Activated CD4-positive, alpha-beta T cell treated with anti-CD3 and anti-CD28 coated beads, Interleukin-2, amount 10 ng/mL, durations not matched to agents 7 days and 5 days (primary cell): ENCODE measurements around the gene STAM2. TPM values are rescaled to one million over a fixed set of nuclear protein-coding genes. Genes with fewer than 3 reads are reported as not detected.
"Not testable (repeated sequence)": the region's sequence is repeated elsewhere in the genome, so short reads cannot be mapped to it uniquely, and the experiment has no call there.

ENCODE experiments used
- CTCF ChIA-PET: fragments of 350-600 bp; sonication (Branson Sonifier 250); formaldehyde crosslinking; loops from one replicate; lab custom pipeline; 2021; ENCODE audit warnings: antibody characterized with exemption; lab: Charles Lee
- POLR2A ChIA-PET: fragments of 350-600 bp; sonication (Branson Sonifier 250); formaldehyde crosslinking; loops from one replicate; lab custom pipeline; 2021; ENCODE audit warnings: antibody characterized with exemption; lab: Charles Lee
- DNase-seq: peaks from one replicate; pipeline ENCODE4 v3.0.0-alpha.2; 2020
- H3K27ac Mint-ChIP-seq: one replicate; pipeline ENCODE4 v1.8.0; 2021; ENCODE audit warnings: mild to moderate bottlenecking, moderate library complexity, mixed read lengths
- H3K27me3 Mint-ChIP-seq: one replicate; pipeline ENCODE4 v1.8.0; 2021; ENCODE audit warnings: mixed read lengths
- H3K36me3 Mint-ChIP-seq: one replicate; pipeline ENCODE4 v1.8.0; 2021; ENCODE audit warnings: low read depth, mixed read lengths
- H3K4me1 Mint-ChIP-seq: one replicate; pipeline ENCODE4 v1.8.0; 2021; ENCODE audit warnings: mixed read lengths
- H3K4me3 Mint-ChIP-seq: one replicate; pipeline ENCODE4 v1.8.0; 2021; ENCODE audit warnings: mild to moderate bottlenecking, moderate library complexity, mixed read lengths
- H3K9me3 Mint-ChIP-seq: one replicate; pipeline ENCODE4 v1.8.0; 2021; ENCODE audit warnings: mixed read lengths
- total RNA-seq, 2 experiments: library from RNA; stranded (reverse); gene quantifications; one replicate each; pipeline ENCODE4 v1.2.3, GENCODE V29; 2021

STAM2 gene
- total RNA-seq, 2 experiments from 2014 or later: 16.5 to 20.1 TPM

GRCh38 chr2:152127628-152128027 lies 47.9 kb downstream of the STAM2 start:
- Mint-ChIP-seq H3K9me3 (no peaks in the 10 kb centered on the region), H3K36me3 (peaks cover 16% of the 10 kb centered on the region), H3K4me1 (peaks cover 3% of the 10 kb centered on the region), H3K4me3 (no peak overlapping the region), H3K27ac (no peak overlapping the region), H3K27me3 (no peaks in the 10 kb centered on the region)
- DNase-seq: no peak
- ChIA-PET CTCF (no interaction called here), POLR2A (no interaction called here)

GRCh38 chr2:152126664-152127063 lies 48.9 kb downstream of the STAM2 start:
- no peaks in the 10 kb centered on the region for H3K27me3 Mint-ChIP-seq
- H3K9me3 Mint-ChIP-seq: no peaks in the 10 kb centered on the region
- POLR2A ChIA-PET: no interaction called here
- peaks cover 13% of the 10 kb centered on the region for H3K36me3 Mint-ChIP-seq
- no peak overlapping the region for H3K27ac Mint-ChIP-seq
- CTCF ChIA-PET: interaction anchor here (0.9 kb wide), 1 partner anchor 62 kb away, joined by 3 read pairs; no protein-coding TSS in a partner anchor
- H3K4me1 Mint-ChIP-seq: peaks cover 3% of the 10 kb centered on the region
- H3K4me3 Mint-ChIP-seq: no peak overlapping the region
- DNase-seq: no peak

DNA sequence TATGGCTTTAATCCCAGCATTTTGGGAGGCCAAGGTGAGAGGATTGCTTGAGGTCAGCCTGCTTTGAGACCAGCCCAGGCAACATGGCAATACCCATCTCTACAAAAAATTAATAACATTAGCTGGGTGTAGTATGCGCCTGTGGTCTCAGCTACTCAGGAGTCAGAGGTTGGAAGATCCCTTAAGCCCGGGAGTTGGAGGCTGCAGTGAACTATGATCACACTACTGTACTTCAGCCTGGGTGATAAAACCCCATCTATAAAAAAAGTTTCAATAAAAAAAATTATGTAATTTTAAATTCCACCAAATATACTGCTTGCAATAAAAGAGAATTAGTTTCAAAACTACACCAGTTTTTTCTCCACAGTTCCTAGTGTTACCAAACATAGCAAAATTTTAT lies 53.4 kb downstream of the STAM2 start:
- Mint-ChIP-seq H3K27me3 (no peaks in the 10 kb centered on the region), H3K27ac (no peak overlapping the region), H3K9me3 (no peaks in the 10 kb centered on the region), H3K4me1 (peaks cover 3% of the 10 kb centered on the region), H3K36me3 (peaks cover 11% of the 10 kb centered on the region), H3K4me3 (no peak overlapping the region)
- DNase-seq: no peak
- POLR2A ChIA-PET: no interaction called here
- CTCF ChIA-PET: no interaction called here

GRCh38 chr2:152120430-152120829 lies 55.1 kb downstream of the STAM2 start:
- H3K9me3 Mint-ChIP-seq: no peaks in the 10 kb centered on the region
- no peaks in the 10 kb centered on the region for H3K27me3 Mint-ChIP-seq
- DNase-seq: no peak
- H3K4me3 Mint-ChIP-seq: no peak overlapping the region
- no peaks in the 10 kb centered on the region for H3K4me1 Mint-ChIP-seq
- peaks cover 9% of the 10 kb centered on the region for H3K36me3 Mint-ChIP-seq
- POLR2A ChIA-PET: no interaction called here
- H3K27ac Mint-ChIP-seq: no peak overlapping the region
- CTCF ChIA-PET: interaction anchor here (0.9 kb wide), 1 partner anchor 56 kb away, joined by 3 read pairs; no protein-coding TSS in a partner anchor

DNA sequence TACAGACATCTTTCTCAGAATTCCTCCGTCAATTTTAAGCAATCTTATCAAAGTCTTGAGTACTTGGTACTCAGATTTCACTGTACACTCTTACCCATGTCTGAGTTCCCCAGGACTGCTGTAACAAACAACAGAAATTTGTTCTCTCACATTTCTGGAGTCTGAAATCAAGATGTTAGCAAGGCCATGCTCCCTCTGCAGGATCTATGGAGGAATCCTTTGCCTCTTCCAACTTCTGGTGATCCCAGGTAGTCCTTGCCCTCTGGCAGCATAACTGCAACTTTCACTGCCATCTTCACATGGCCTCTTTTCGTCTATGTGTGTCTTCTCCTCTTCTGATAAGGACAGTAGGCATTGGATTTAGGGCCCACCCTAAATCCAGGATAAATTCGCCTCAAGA lies 59.6 kb downstream of the STAM2 start:
- POLR2A ChIA-PET: no interaction called here
- no peak overlapping the region for H3K4me3 Mint-ChIP-seq

DNA sequence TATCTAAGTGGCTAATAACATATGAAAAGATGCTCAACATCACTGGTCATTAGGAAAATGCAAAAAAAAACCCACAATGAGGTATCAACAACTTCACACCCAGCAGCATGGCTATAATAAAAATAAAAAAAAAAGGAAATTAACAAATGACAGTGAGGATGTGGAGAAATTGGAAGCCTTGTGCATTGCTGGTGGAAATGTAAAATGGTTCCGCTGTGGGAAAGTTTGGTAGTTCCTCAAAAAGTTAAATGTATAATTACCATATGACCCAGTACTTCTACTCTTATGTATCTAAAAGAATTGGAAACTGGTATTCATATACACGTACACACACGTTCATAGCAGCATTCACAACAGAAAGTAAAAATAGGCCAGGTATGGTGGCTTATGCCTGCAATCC lies 61.2 kb downstream of the STAM2 start:
- CTCF ChIA-PET: no interaction called here

More for the DNA sequence above, 59.6 kb downstream of the STAM2 start:
- Mint-ChIP-seq H3K4me1 (no peaks in the 10 kb centered on the region), H3K27ac (no peak overlapping the region), H3K9me3 (no peaks in the 10 kb centered on the region), H3K36me3 (no peaks in the 10 kb centered on the region), H3K27me3 (no peaks in the 10 kb centered on the region)
- CTCF ChIA-PET: interaction anchor here (0.6 kb wide), 1 partner anchor 452 kb away, joined by 3 read pairs; no protein-coding TSS in a partner anchor
- no peak for DNase-seq

DNA sequence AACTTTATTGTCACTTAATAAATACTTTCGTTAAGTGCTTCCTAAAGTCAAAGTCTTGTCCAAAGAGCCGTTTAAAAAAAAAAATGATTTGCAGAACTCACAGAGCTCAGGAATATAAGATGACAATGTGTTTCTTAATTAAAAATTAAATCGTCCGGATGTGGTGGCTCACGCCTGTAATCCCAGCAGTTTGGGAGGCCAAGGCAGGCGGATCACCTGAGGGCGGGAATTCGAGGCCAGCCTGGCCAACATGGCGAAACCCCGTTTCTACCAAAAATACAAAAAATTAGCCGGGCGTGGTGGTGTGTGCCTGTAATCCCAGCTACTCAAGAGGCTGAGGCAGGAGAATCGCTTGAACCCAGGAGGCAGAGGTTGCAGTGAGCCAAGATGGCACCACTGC lies 68.4 kb downstream of the STAM2 start:
- H3K9me3 Mint-ChIP-seq, DNase-seq, H3K27ac Mint-ChIP-seq, POLR2A ChIA-PET, H3K4me1 Mint-ChIP-seq, H3K36me3 Mint-ChIP-seq, H3K4me3 Mint-ChIP-seq: not testable (repeated sequence)
- CTCF ChIA-PET: interaction anchor here (1.0 kb wide), 1 partner anchor 9 kb away, joined by 3 read pairs; no protein-coding TSS in a partner anchor
- H3K27me3 Mint-ChIP-seq: peaks cover 10% of the 10 kb centered on the region

More for the DNA sequence above, 61.2 kb downstream of the STAM2 start:
- H3K36me3 Mint-ChIP-seq: no peaks in the 10 kb centered on the region
- H3K4me3 Mint-ChIP-seq: no peak overlapping the region
- no peaks in the 10 kb centered on the region for H3K27me3 Mint-ChIP-seq
- H3K4me1 Mint-ChIP-seq: no peaks in the 10 kb centered on the region
- no peaks in the 10 kb centered on the region for H3K9me3 Mint-ChIP-seq
- no peak overlapping the region for H3K27ac Mint-ChIP-seq
- POLR2A ChIA-PET: no interaction called here
- no peak for DNase-seq

DNA sequence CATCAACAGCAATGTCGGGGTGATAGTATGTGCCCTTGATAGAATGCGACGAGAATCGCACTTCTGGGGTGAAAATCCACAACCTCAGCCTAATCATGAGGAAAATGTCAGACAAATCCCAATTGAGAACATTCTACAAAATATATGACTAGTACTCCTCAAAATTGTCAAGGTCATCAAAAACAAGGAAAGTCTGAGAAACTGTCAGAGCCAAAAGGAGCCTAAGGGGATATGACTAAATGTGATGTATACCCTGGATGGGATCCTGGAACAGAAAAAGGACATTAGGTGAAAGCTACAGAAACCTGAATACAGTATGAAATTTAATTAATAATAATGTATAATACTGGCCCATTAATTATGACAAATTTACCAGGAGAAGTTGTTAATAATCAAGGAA lies 69.1 kb downstream of the STAM2 start:
- Mint-ChIP-seq H3K36me3 (no peaks in the 10 kb centered on the region), H3K9me3 (no peaks in the 10 kb centered on the region), H3K4me3 (no peak overlapping the region), H3K4me1 (no peaks in the 10 kb centered on the region), H3K27me3 (peaks cover 12% of the 10 kb centered on the region), H3K27ac (no peak overlapping the region)
- DNase-seq: no peak
- ChIA-PET POLR2A (no interaction called here), CTCF (interaction anchor here (1.0 to 1.3 kb wide), 2 partner anchors 9 to 18 kb away, joined by 3 to 4 read pairs; no protein-coding TSS in a partner anchor)

DNA sequence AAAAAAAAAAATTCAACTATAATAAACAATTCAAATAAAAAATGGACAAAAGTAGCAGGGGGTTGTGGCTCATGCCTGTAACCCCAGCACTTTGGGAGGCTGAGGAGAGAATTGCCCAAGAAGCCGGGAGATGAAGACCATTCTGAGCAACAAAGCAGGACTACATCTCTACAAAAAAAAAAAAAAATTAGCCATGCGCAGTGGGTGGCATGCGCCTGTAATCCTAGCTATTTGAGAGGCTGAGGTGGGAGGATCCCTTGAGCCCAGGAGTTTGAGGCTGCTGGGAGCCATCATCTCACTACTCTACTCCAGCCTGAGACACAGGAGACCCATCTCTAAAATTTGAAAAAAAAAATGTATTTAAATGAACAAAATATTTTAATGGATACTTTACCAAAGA lies 72.3 kb downstream of the STAM2 start:
- CTCF ChIA-PET: interaction anchor here (0.6 to 0.7 kb wide), 2 partner anchors 10 to 351 kb away, joined by 3 to 4 read pairs; no protein-coding TSS in a partner anchor

GRCh38 chr2:152100961-152101360 lies 74.6 kb downstream of the STAM2 start:
- H3K4me3 Mint-ChIP-seq: no peak overlapping the region
- peaks cover 48% of the 10 kb centered on the region for H3K27me3 Mint-ChIP-seq
- H3K27ac Mint-ChIP-seq: no peak overlapping the region
- H3K36me3 Mint-ChIP-seq: no peaks in the 10 kb centered on the region
- DNase-seq: no peak
- peaks cover 14% of the 10 kb centered on the region for H3K4me1 Mint-ChIP-seq
- ChIA-PET POLR2A (no interaction called here), CTCF (no interaction called here)
- no peaks in the 10 kb centered on the region for H3K9me3 Mint-ChIP-seq

More for the DNA sequence above, 72.3 kb downstream of the STAM2 start:
- H3K9me3 Mint-ChIP-seq: no peaks in the 10 kb centered on the region
- H3K36me3 Mint-ChIP-seq: no peaks in the 10 kb centered on the region
- no peak overlapping the region for H3K4me3 Mint-ChIP-seq
- POLR2A ChIA-PET: no interaction called here
- DNase-seq: no peak
- H3K4me1 Mint-ChIP-seq: peaks cover 5% of the 10 kb centered on the region
- H3K27ac Mint-ChIP-seq: no peak overlapping the region
- peaks cover 28% of the 10 kb centered on the region for H3K27me3 Mint-ChIP-seq

DNA sequence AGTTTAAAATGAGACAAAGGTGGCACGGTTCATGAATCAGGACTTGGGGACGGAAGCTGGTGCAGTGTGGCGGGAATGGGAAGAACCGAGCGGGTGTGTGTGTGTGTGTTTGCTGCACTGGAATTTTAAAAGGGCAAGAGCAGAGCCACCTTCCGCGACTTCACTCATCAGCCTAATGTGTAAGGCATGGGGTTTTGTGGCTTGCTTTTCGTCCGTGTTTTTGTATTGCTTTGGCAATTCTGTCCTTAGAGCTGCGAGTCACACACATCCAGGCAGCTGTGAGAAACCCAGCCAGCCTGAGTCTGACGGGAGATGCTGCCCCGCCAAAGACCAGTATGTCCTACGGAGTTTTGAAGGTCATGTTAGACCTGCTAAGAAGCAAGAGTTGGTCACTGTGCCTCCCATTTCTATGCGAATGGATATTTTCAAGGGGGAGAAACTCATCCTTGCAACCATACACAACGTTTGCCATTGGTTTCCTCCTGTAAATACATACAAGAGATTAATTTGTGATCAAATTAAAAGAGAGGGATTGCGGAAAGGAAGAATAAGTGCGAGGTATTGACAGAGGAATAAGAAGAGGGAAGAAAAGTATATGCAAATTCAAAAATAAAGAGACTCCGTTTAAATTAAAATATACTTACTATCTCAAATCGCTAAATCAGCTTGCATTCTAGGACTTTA lies 76.1 kb downstream of the STAM2 start:
- no peak for DNase-seq
- Mint-ChIP-seq H3K4me3 (peak overlapping the region; percentile 77), H3K27ac (no peak overlapping the region), H3K36me3 (no peaks in the 10 kb centered on the region), H3K4me1 (peaks cover 14% of the 10 kb centered on the region), H3K9me3 (no peaks in the 10 kb centered on the region), H3K27me3 (peaks cover 60% of the 10 kb centered on the region)
- ChIA-PET POLR2A (no interaction called here), CTCF (no interaction called here)

DNA sequence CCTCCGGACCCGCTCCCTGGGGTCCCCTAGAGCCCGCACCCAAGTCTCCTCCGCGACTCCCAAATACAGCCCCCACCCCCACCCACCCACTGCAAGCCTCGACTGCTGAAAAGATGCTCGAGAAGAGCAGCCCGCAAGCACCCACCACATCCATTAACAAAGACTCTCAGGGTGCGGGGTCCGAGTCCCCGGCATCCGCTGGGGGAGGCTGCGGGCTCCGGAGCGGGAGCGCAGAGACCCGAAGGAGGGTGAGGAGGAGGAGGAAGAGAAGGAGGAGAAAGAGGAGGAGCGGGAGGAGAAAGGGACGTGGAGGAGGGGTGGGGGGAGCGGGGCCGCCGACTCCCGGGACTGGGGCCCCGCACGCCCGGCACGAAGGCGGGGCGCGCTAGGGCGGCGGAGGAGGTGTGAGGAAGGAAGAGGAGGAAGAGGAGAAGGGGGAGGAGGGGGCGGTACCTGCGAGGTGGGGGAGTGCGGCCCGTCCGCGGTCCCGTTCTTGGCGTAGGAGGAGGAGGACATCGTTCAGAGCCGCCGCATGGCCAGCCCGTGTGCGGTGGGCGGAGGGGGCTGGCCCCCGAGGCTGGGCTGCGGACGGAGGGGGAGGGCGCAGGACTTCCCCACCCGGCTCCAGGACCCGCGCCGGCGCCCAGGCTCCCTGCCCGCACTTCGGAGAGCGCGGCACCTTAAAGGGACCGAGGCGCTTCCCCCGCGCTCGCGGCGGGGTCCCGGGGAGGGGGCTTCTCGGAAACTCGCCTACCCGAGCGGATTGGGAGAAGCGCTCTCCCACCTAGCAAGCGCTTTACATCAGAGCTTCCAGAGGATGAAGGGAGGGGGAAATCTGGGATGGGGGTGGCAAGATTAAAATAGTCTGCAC lies 76.8 kb downstream of the STAM2 start, which contains the start of gene CACNB4:
CACNB4 (minus strand) TSS at position 549 of the 871 bp plus-strand sequence.
- peaks cover 63% of the 10 kb centered on the region for H3K27me3 Mint-ChIP-seq
- H3K4me1 Mint-ChIP-seq: peaks cover 14% of the 10 kb centered on the region
- POLR2A ChIA-PET: no interaction called here
- DNase-seq: peak; percentile 8
- no peaks in the 10 kb centered on the region for H3K36me3 Mint-ChIP-seq
- CTCF ChIA-PET: interaction anchor here (1.6 kb wide), 1 partner anchor 8 kb away, joined by 3 read pairs; no protein-coding TSS in a partner anchor
- peak within 1 kb of the TSS; percentile 77 for H3K4me3 Mint-ChIP-seq
- H3K9me3 Mint-ChIP-seq: no peaks in the 10 kb centered on the region
- H3K27ac Mint-ChIP-seq: no peak within 1 kb of the TSS
